ENCODE measurements around the gene DTHD1.

DNA sequence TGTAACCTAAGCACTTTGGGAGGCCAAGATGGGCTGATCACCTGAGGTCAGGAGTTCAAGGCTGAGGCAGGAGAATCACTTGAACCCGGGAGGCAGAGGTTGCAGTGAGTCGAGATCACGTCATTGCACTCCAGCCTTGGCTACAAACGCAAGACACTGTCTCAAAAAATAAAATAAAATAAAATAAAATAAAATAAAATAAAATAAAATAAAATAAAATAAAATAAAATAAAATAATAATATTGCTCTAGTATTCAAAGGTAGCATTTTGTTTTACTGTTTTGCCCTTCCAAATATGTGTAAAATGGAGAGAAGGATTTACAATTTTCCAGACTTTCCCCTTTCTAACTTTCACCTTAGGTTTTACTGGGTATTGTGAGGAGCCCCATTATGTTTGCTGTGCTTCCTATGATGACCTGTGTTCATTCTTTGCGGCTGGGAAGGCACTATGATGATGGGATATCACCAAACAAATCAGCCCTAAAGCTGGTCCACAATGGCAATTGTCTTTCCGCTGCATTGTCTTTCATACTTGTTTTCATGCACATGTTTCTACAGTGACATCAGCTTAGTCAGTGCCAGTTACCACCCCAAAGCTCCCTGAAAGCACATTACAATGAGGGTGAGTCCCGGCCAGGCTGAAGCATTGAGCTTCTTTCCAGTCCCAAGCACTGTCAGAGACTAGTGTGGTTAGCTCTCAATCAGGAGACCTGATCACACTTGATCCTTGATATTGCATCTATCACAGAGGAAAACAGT lies 50.8 kb downstream of the DTHD1 start:
- TF ChIP-seq ZNF24 (IDR thresholded peaks at IDR 0.05) (no peak), PAX8 (IDR thresholded peaks at IDR 0.05) (no peak), CHD1 (IDR thresholded peaks at IDR 0.05; ENCODE audit: low read depth, low read length) (no peak), NR2C2 (IDR thresholded peaks at IDR 0.05; ENCODE audit: borderline replicate concordance, control insufficient read depth, insufficient read length, low read depth) (no peak), POLR2A (IDR thresholded peaks at IDR 0.05; ENCODE audit: low read depth, low read length) (peak; percentile 78), YY1 (IDR thresholded peaks at IDR 0.05; ENCODE audit: low read depth, low read length) (no peak)
- TF ChIP-seq, protein P1, sequence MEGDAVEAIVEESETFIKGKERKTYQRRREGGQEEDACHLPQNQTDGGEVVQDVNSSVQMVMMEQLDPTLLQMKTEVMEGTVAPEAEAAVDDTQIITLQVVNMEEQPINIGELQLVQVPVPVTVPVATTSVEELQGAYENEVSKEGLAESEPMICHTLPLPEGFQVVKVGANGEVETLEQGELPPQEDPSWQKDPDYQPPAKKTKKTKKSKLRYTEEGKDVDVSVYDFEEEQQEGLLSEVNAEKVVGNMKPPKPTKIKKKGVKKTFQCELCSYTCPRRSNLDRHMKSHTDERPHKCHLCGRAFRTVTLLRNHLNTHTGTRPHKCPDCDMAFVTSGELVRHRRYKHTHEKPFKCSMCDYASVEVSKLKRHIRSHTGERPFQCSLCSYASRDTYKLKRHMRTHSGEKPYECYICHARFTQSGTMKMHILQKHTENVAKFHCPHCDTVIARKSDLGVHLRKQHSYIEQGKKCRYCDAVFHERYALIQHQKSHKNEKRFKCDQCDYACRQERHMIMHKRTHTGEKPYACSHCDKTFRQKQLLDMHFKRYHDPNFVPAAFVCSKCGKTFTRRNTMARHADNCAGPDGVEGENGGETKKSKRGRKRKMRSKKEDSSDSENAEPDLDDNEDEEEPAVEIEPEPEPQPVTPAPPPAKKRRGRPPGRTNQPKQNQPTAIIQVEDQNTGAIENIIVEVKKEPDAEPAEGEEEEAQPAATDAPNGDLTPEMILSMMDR (IDR thresholded peaks at IDR 0.05 in 2 of 3, conservative IDR thresholded peaks at IDR 0.05 in 1 of 3; ENCODE audit: control insufficient read depth in 2 of 3, extremely low read depth in 1 of 3, insufficient read depth in 1 of 3, low read depth in 3 of 3, low read length in 3 of 3), result no peak
- TF ChIP-seq, protein P2, sequence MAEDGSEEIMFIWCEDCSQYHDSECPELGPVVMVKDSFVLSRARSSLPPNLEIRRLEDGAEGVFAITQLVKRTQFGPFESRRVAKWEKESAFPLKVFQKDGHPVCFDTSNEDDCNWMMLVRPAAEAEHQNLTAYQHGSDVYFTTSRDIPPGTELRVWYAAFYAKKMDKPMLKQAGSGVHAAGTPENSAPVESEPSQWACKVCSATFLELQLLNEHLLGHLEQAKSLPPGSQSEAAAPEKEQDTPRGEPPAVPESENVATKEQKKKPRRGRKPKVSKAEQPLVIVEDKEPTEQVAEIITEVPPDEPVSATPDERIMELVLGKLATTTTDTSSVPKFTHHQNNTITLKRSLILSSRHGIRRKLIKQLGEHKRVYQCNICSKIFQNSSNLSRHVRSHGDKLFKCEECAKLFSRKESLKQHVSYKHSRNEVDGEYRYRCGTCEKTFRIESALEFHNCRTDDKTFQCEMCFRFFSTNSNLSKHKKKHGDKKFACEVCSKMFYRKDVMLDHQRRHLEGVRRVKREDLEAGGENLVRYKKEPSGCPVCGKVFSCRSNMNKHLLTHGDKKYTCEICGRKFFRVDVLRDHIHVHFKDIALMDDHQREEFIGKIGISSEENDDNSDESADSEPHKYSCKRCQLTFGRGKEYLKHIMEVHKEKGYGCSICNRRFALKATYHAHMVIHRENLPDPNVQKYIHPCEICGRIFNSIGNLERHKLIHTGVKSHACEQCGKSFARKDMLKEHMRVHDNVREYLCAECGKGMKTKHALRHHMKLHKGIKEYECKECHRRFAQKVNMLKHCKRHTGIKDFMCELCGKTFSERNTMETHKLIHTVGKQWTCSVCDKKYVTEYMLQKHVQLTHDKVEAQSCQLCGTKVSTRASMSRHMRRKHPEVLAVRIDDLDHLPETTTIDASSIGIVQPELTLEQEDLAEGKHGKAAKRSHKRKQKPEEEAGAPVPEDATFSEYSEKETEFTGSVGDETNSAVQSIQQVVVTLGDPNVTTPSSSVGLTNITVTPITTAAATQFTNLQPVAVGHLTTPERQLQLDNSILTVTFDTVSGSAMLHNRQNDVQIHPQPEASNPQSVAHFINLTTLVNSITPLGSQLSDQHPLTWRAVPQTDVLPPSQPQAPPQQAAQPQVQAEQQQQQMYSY (CRISPR knock-in tag; IDR thresholded peaks at IDR 0.05), result no peak
